Measurements from ENCODE around the gene CLASRP. TPM values are rescaled to one million over a fixed set of nuclear protein-coding genes. Genes with fewer than 3 reads are reported as not detected.

CLASRP gene
- total and polyA plus RNA-seq, 9 of the 15 experiments (the other 6 are each of a cell fraction or from before 2014, with no cell fraction given) = 0.94 to 86.3 (median 44.0) TPM

- peak in 1 of 2 experiments; percentile 37; a peak in 1 of 4 replicates for TF ChIP-seq ZMIZ1 (IDR thresholded peaks at IDR 0.05; ENCODE audit: low read depth in 2 of 2, low read length in 2 of 2)
- peak; percentile 93 for TF ChIP-seq USF1 (CRISPR knock-in tag; IDR thresholded peaks at IDR 0.05)
- peak; percentile 87 for TF ChIP-seq NEUROD1 (IDR thresholded peaks at IDR 0.05; ENCODE audit: borderline replicate concordance, low read depth, low read length, partially characterized antibody)
- peak; percentile 58 for TF ChIP-seq CTCFL (IDR thresholded peaks at IDR 0.05; ENCODE audit: borderline replicate concordance, insufficient read depth, low read depth, low read length, poor library complexity, severe bottlenecking)
- TF ChIP-seq ZNF253 (CRISPR knock-in tag; conservative IDR thresholded peaks at IDR 0.05) = no peak
- TF ChIP-seq KDM5B (IDR thresholded peaks at IDR 0.05; ENCODE audit: insufficient replicate concordance, low read depth, low read length) = peak; percentile 77
- TF ChIP-seq EHMT2 (IDR thresholded peaks at IDR 0.05) = no peak
- 0 out of 2 replicates have a peak, but pooled peaks have one; percentile 77 for TF ChIP-seq KLF1 (tag; IDR thresholded peaks at IDR 0.05)
- peak; percentile 95 for TF ChIP-seq PHF8 (IDR thresholded peaks at IDR 0.05; ENCODE audit: borderline replicate concordance, low read length)
- TF ChIP-seq YBX1 (IDR thresholded peaks at IDR 0.05) = no peak
- TF ChIP-seq ZNF143 (CRISPR knock-in tag; IDR thresholded peaks at IDR 0.05) = peak; percentile 62; the same call in 1 of the 2 replicates
- no peak for TF ChIP-seq PHTF2 (CRISPR knock-in tag; IDR thresholded peaks at IDR 0.05)
- no peak for TF ChIP-seq NR4A1 (CRISPR knock-in tag; IDR thresholded peaks at IDR 0.05)
- peak; percentile 70; the same call in 1 of the 2 replicates for TF ChIP-seq NR4A1 (tag; IDR thresholded peaks at IDR 0.05)
- TF ChIP-seq ZNF239 (CRISPR knock-in tag; IDR thresholded peaks at IDR 0.05) = peak; percentile 30; the same call in 1 of the 2 replicates
- no peak for TF ChIP-seq SLC30A9 (CRISPR knock-in tag; IDR thresholded peaks at IDR 0.05)
- TF ChIP-seq KLF10 (CRISPR knock-in tag; IDR thresholded peaks at IDR 0.05) = no peak
- TF ChIP-seq MTA3 (IDR thresholded peaks at IDR 0.05; ENCODE audit: borderline replicate concordance) = peak; percentile 89
- TF ChIP-seq ZNF41 (CRISPR knock-in tag; conservative IDR thresholded peaks at IDR 0.05) = peak; percentile 34; the same call in 1 of the 2 replicates
- TF ChIP-seq E2F3 (CRISPR knock-in tag; IDR thresholded peaks at IDR 0.05) = peak; percentile 64; the same call in 1 of the 2 replicates
- no peak for TF ChIP-seq ZNF780A (CRISPR knock-in tag; IDR thresholded peaks at IDR 0.05)
- no peak for TF ChIP-seq CBX5 (IDR thresholded peaks at IDR 0.05; ENCODE audit: borderline replicate concordance, low read depth)
- no peak for TF ChIP-seq HOXB6 (CRISPR knock-in tag; IDR thresholded peaks at IDR 0.05; ENCODE audit: borderline replicate concordance)
These were observed 40.4 kb downstream of the CLASRP start, which contains the start of gene GEMIN7 (continued) for GRCh38 chr19:45079063-45079910.
